Activated CD4-positive, alpha-beta memory T cell treated with anti-CD3 and anti-CD28 coated beads, Interleukin-2, amount 10 ng/mL, durations not matched to agents 7 days and 5 days (primary cell): ENCODE data around the gene MAPK1. TPM values are rescaled to one million over a fixed set of nuclear protein-coding genes. Genes with fewer than 3 reads are reported as not detected.
A peak's percentile ranks its signal among the peaks of the same experiment; 100 is the strongest.
"Not testable (repeated sequence)": the region's sequence is repeated elsewhere in the genome, so short reads cannot be mapped to it uniquely, and the experiment has no call there.

ENCODE experiments used
- CTCF ChIA-PET: fragments of 350-600 bp; sonication (Branson Sonifier 250); formaldehyde crosslinking; loops from one replicate; lab custom pipeline; 2021; ENCODE audit warnings: antibody characterized with exemption, inconsistent platforms; lab: Charles Lee
- POLR2A ChIA-PET: fragments of 350-600 bp; sonication (Branson Sonifier 250); formaldehyde crosslinking; loops from one replicate; lab custom pipeline; 2021; ENCODE audit warnings: antibody characterized with exemption; lab: Charles Lee
- DNase-seq: peaks from one replicate; pipeline ENCODE4 v3.0.0-alpha.2; 2020
- H3K27ac Mint-ChIP-seq: one replicate; pipeline ENCODE4 v1.8.0; 2021; ENCODE audit warnings: mild to moderate bottlenecking, mixed read lengths
- H3K27me3 Mint-ChIP-seq: one replicate; pipeline ENCODE4 v1.8.0; 2021; ENCODE audit warnings: mixed read lengths
- H3K36me3 Mint-ChIP-seq: one replicate; pipeline ENCODE4 v1.8.0; 2021; ENCODE audit warnings: low read depth, mixed read lengths
- H3K4me1 Mint-ChIP-seq: one replicate; pipeline ENCODE4 v1.8.0; 2021; ENCODE audit warnings: mixed read lengths
- H3K4me3 Mint-ChIP-seq: one replicate; pipeline ENCODE4 v1.8.0; 2021; ENCODE audit warnings: mild to moderate bottlenecking, mixed read lengths
- H3K9me3 Mint-ChIP-seq: one replicate; pipeline ENCODE4 v1.8.0; 2021; ENCODE audit warnings: mixed read lengths
- total RNA-seq, 2 experiments: library from RNA; stranded (reverse); gene quantifications; one replicate each; pipeline ENCODE4 v1.2.3, GENCODE V29; 2021

The MAPK1 gene
- total RNA-seq, result 10 to 100 TPM; 97.6 to 99.5 TPM

DNA sequence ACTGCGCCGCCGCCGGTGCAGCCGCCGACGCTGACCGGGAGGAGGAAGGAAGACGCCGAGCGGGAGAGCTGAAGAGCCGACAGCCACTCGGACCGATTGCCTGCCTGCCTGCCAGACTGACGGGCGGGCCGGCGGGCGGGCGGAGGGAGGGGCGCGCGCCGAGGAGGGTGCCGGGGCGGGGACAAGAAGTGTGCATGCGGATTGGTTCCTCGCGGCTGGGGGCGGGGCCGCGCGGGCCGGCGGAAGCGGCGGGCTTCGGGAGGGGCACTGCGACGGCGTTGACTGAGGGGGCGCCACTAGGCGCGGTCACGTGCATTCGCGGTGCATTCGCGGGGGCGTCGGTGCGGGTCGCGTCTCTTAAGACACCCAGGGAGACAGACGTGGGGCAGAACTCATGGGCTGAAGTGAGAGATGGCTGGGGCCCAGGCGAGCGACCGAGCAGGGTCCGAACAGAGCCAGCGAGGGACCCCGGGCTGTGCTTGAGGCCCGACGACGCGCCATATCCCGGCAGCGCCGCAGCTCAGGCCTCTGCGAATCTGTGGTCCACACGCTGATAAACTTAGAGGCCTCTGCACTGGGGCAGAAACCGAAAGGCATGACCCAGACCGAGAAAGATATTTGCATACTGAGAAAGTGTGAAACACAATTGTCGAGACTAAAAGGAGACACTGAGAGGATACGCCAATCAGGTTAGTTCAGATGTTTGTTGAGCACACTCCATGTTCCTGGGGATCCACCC, at the start of gene MAPK1:
MAPK1 (minus strand) TSS at position 118 of the 739 bp plus-strand sequence. CDS start 205 bp downstream, outside the sequence.
- DNase-seq, result peak; percentile 93
- CTCF ChIA-PET, result interaction anchor here (0.7 to 1.0 kb wide), 3 partner anchors 10 to 155 kb away, joined by 3 to 5 read pairs (median 3); no protein-coding TSS in a partner anchor
- H3K36me3 Mint-ChIP-seq, result peaks cover 23% of the 10 kb centered on the region
- peaks cover 37% of the 10 kb centered on the region for H3K4me1 Mint-ChIP-seq
- H3K4me3 Mint-ChIP-seq, result peak within 1 kb of the TSS; percentile 88
- POLR2A ChIA-PET, result interaction anchor here (0.6 to 1.8 kb wide), 7 partner anchors 9 to 210 kb away, joined by 3 to 14 read pairs (median 4); no protein-coding TSS in a partner anchor
- no peaks in the 10 kb centered on the region for H3K9me3 Mint-ChIP-seq
- H3K27ac Mint-ChIP-seq, result peak within 1 kb of the TSS; percentile 86
- H3K27me3 Mint-ChIP-seq, result peaks cover 12% of the 10 kb centered on the region

DNA sequence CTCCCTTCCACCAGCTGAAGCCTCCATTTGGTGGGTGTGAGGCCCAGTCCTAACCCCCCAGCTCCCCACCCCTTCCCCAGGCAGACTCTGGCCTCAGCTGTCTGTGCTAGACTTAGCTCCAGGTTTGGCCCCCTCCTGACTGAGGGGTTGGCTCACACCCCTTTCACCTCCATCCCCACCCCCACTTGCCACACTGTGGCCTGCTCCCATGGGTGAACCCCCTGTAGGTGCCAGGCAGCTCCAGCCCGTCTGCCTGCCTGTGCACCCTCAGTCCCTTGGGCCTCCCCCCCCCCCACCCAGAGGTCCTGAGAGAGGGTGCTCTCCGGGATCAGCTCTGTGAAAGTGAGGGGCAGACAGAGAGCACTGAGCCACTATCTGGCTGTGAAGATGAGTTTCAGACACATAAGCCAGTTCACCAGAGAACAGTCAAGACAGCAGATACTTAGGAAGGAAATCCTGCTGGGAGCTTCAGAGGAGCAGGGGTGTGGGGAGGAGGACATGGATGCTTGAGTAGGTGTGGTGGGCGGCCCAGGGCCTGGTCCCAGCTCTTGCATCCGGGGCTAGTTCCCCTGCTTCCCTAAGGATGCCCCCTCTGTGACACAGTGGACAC, 49.0 kb upstream of the MAPK1 start:
- ChIA-PET CTCF (interaction anchor here (1.0 to 1.4 kb wide), 3 partner anchors 10 to 22 kb away, joined by 3 to 5 read pairs (median 4); no protein-coding TSS in a partner anchor), POLR2A (no interaction called here)
- H3K4me1 Mint-ChIP-seq, result no peaks in the 10 kb centered on the region
- no peaks in the 10 kb centered on the region for H3K36me3 Mint-ChIP-seq
- H3K27me3 Mint-ChIP-seq, result no peaks in the 10 kb centered on the region
- no peak for DNase-seq
- no peaks in the 10 kb centered on the region for H3K9me3 Mint-ChIP-seq
- H3K27ac Mint-ChIP-seq, result no peak overlapping the region
- no peak overlapping the region for H3K4me3 Mint-ChIP-seq

DNA sequence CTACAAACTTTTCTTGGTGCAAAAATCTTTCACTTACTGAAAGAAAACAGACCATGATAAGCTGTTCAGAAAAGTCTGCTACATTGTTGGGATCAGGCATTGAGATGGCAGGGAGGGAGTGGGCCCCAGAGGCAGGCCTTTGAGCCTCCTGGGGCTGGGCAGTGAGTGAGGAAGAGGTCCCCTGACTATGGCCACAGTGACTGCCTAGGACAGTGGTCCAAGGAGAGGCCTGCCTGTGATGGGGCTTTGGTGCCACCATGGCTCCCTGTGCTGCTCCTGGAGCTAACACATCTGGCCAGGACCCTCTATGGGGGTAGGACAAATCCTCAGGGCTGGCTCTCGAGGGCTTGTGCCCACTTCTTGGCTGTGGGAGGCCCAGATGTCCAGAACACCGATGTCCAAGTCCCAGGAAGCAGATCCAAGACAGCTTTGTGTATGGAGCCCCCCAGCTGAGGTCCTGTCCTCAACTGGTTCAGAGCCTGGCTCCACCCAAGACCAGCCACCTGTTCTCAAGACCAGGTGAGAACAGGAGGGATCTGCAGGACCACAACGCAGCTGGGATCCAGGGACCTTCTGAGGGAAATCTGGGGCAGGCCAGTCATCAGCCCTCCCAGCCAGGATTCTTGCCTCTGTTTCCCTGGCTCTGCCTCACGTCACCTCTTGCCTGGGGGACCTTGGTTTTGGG, 48.3 kb upstream of the MAPK1 start:
- no peak overlapping the region for H3K27ac Mint-ChIP-seq
- DNase-seq, result no peak
- H3K4me3 Mint-ChIP-seq, result no peak overlapping the region
- no peaks in the 10 kb centered on the region for H3K27me3 Mint-ChIP-seq
- no peaks in the 10 kb centered on the region for H3K9me3 Mint-ChIP-seq
- no peaks in the 10 kb centered on the region for H3K36me3 Mint-ChIP-seq
- H3K4me1 Mint-ChIP-seq, result no peaks in the 10 kb centered on the region
- ChIA-PET CTCF (interaction anchor here (1.4 kb wide), 2 partner anchors 20 to 22 kb away, joined by 4 to 5 read pairs; no protein-coding TSS in a partner anchor), POLR2A (no interaction called here)

DNA sequence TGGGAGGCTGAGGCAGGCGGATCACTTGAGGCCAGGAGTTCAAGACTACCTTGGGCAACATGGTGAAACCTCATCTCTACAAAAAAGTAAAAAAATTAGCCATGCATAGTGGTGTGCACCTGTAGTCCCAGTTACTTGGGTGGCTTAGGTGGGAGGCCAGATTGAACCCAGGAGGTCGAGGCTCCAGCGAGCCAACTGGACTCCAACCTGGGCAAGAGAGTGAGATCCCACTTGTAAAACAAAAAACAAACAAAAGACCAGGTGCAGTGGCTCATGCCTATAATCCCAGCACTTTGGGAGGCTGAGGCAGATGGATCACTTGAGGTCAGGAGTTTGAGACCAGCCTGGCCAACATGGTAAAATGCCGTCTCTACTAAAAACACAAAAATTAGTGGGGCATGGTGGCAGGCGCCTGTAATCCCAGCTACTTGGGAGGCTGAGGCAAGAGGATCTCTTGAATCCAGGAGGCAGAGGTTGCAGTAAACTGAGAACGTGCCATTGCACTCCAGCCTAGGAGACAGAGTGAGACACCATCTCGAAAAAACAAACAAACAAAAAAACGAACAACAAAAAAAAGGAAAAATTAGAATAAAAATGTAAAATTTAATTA, 46.7 kb upstream of the MAPK1 start:
- CTCF ChIA-PET, result not testable (repeated sequence)

DNA sequence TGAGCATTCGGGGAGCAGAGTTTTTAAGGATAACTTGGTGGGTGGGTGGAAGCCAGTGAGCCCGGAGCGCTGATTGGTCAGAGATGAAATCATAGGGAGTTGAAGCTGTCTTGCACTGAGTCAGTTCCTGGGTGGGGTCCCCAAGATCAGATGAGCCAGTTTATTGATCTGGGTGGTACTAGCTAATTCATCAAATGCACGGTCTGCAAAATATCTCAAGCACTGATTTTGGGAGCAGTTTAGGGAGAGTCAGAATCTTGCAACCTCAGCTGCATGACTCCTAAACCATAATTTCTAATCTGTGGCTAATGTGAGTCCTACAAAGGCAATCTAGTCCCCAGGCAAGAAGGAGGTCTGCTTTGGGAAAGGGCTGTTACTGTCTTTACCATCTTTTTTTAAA, 42.9 kb upstream of the MAPK1 start:
- H3K27ac Mint-ChIP-seq, H3K9me3 Mint-ChIP-seq, H3K4me3 Mint-ChIP-seq, H3K27me3 Mint-ChIP-seq, DNase-seq, H3K4me1 Mint-ChIP-seq, POLR2A ChIA-PET, CTCF ChIA-PET, H3K36me3 Mint-ChIP-seq: not testable (repeated sequence)

More for the DNA sequence above, 46.7 kb upstream of the MAPK1 start:
- H3K27ac Mint-ChIP-seq, H3K4me3 Mint-ChIP-seq, POLR2A ChIA-PET, H3K9me3 Mint-ChIP-seq, DNase-seq, H3K36me3 Mint-ChIP-seq, H3K27me3 Mint-ChIP-seq, H3K4me1 Mint-ChIP-seq: not testable (repeated sequence)

DNA sequence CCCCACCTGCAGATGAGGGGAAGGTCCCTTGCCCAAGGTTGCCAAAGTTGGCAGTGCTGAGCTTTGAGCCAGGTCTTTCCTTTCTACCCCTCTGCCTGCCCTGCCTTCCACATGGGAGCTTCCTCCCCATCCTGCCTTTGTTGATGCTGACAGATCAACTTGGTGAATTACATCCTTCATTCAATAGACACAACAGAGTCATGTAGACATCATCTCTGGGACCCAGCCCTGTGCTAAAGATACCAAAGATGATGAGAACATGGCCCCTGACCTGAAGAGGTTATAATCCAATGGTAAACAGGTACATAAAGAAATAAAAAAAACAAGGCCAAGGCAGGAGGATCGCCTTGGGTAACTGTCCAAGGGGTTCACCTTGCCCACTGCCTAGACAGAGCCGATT, 42.4 kb upstream of the MAPK1 start:
- DNase-seq, result no peak
- Mint-ChIP-seq H3K4me1 (peaks cover 5% of the 10 kb centered on the region), H3K36me3 (no peaks in the 10 kb centered on the region), H3K9me3 (no peaks in the 10 kb centered on the region), H3K27me3 (peaks cover 6% of the 10 kb centered on the region), H3K27ac (no peak overlapping the region), H3K4me3 (no peak overlapping the region)
- ChIA-PET POLR2A (no interaction called here), CTCF (no interaction called here)

DNA sequence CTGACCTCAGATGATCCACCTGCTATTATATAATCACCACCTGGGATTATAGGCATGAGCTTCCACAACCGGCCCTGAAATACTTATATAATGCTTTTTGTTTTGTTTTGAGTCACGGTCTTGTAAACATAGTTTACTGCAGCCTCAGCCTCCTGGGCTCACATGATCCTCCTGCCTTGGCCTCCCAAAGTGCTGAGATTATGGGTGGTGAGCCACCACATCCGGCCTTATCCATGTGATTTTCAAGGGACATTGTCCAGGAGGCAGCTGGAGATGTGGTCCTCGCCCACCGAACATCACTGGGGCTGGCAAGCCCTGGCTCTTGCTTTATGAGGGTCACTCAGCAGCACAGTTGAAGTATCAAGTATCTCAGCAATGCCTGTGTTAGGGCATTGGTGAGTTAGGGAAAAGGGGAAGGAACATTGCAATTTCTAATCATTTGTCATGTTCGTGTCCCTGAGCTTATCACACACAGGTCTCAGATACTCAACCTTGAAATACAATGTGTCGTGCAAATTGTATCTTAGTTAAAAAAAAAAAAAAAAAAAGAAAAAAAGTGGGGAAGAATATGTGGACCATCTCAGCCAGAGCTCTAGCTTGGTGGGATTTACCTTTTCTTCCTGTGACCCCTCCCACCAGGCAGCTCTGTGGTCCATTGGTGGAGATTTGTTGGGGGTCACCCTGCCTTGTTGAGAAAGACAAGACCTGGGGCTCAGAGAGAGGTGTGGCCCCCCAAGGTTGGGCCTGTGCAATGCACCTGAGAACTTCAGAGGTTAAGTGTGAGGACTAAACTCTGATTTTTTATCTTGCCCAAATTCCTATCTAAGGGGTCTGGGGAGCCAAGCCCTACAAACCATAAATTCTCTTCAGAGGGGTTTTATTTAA, 40.4 kb upstream of the MAPK1 start:
- no peaks in the 10 kb centered on the region for H3K36me3 Mint-ChIP-seq
- H3K9me3 Mint-ChIP-seq, result no peaks in the 10 kb centered on the region
- H3K27ac Mint-ChIP-seq, result no peak overlapping the region
- DNase-seq, result no peak
- CTCF ChIA-PET, result no interaction called here
- POLR2A ChIA-PET, result no interaction called here
- H3K4me1 Mint-ChIP-seq, result peaks cover 5% of the 10 kb centered on the region
- no peak overlapping the region for H3K4me3 Mint-ChIP-seq
- H3K27me3 Mint-ChIP-seq, result peaks cover 6% of the 10 kb centered on the region

DNA sequence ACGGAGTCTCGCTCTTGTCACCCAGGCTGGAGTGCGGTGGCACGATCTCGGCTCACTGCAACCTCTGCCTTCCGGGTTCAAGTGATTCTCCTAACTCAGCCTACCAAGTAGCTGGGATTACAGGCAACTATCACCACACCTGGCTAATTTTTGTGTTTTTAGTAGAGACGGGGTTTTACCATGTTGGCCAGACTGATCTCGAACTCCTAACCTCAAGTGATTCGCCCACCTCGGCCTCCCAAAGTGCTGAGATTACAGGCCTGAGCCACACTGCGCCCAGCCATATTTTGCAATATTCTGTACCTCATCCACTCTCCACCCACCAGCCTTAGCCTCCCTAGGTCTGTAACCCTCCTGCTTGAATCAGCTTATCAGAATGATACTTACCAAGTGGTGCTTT, 37.8 kb upstream of the MAPK1 start:
- H3K36me3 Mint-ChIP-seq, POLR2A ChIA-PET, H3K4me3 Mint-ChIP-seq, H3K4me1 Mint-ChIP-seq, H3K9me3 Mint-ChIP-seq, DNase-seq, H3K27ac Mint-ChIP-seq: not testable (repeated sequence)
- CTCF ChIA-PET, result interaction anchor here (0.7 kb wide), 1 partner anchor 205 kb away, joined by 4 read pairs; no protein-coding TSS in a partner anchor
- H3K27me3 Mint-ChIP-seq, result peaks cover 11% of the 10 kb centered on the region

DNA sequence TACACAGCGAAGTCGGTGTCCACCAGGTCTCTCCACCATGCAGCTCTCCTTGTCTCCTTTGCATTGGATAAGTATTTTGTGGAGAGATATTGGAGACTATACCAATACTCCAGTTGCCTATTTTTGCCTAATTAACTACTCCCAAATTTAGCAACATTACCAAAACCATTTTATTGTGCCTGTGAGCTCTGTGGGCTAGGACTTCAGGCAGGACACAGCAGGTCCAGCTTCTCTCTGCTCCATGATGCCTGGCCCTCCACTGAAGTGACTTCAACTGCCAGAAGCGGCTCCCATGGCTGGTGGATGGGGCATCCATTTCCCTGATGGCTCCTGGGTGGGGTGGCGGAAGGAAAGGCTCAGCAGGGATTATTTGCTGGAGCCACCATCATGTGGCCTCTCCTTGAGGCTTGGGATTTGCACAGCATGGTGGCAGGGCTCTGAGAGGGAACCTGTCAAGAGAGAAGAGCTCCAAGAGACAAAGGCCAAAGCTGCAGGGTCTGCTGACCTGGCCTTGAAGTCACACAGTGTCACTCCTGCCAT, 36.9 kb upstream of the MAPK1 start:
- Mint-ChIP-seq H3K4me1 (no peaks in the 10 kb centered on the region), H3K27ac (no peak overlapping the region)
- CTCF ChIA-PET, result no interaction called here

DNA sequence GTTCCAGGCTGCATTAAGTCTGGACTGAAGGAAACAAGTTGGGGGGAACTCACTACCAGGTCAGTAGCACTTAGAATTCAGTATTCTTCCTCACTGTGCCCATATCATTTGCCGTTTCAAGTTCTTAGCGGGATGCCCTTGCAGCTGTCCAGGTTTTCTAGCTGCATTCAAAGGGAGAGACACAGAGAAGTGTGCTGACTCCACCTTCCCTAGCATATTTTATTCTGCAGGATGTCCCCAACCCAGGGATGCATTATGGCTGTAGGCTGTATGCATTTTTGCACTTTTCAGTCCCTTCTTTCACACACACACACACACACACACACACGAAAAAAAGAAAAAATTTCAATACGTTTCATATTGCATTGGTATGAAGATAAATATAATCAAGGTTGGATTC, 35.8 kb upstream of the MAPK1 start:
- DNase-seq, result no peak
- ChIA-PET CTCF (no interaction called here), POLR2A (no interaction called here)
- no peaks in the 10 kb centered on the region for H3K36me3 Mint-ChIP-seq
- no peaks in the 10 kb centered on the region for H3K9me3 Mint-ChIP-seq
- no peaks in the 10 kb centered on the region for H3K4me1 Mint-ChIP-seq
- H3K27me3 Mint-ChIP-seq, result peaks cover 10% of the 10 kb centered on the region
- H3K27ac Mint-ChIP-seq, result no peak overlapping the region
- no peak overlapping the region for H3K4me3 Mint-ChIP-seq

More for the DNA sequence above, 36.9 kb upstream of the MAPK1 start:
- POLR2A ChIA-PET, result no interaction called here
- H3K9me3 Mint-ChIP-seq, result no peaks in the 10 kb centered on the region
- no peak for DNase-seq
- no peaks in the 10 kb centered on the region for H3K36me3 Mint-ChIP-seq
- no peak overlapping the region for H3K4me3 Mint-ChIP-seq
- peaks cover 7% of the 10 kb centered on the region for H3K27me3 Mint-ChIP-seq

DNA sequence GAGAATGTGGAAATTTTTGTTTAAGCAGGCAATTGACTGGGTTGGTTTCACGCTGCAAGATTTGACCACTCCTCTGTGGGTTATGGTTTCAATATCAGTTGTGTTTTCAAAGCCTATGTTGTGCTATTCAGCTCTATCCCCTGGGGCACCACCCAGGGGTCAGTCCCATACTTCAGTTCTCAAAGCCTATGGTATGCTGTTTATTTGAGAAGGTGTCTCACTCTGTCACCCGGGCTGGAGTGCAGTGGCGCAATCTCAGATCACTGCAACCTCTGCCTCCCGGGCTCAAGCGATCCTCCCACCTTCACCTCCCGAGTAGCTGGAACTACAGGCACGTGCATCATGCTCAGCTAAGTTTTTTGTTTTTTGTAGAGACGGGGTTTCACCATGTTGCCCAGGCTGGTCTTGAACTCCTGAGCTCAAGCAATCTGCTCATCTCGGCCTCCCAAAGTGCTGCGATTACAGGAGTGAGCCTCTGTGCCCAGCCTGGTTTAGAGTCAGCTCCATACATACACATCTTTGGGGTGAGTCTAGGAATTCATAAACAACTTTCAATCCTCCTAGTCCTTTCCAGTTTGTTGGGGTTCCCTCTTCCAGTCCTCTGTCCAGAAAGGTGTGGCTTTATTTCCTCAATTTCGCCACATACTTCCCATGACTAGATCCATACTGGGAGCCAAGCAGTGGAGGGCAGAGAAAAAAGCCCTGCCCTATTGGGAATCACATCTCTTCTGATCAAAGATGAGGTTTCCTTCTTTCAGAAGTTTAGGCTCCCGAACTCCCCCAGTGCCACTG, 35.0 kb upstream of the MAPK1 start:
- H3K9me3 Mint-ChIP-seq, result no peaks in the 10 kb centered on the region
- H3K4me1 Mint-ChIP-seq, result no peaks in the 10 kb centered on the region
- ChIA-PET CTCF (no interaction called here), POLR2A (no interaction called here)
- H3K36me3 Mint-ChIP-seq, result no peaks in the 10 kb centered on the region
- H3K27me3 Mint-ChIP-seq, result peaks cover 12% of the 10 kb centered on the region
- no peak for DNase-seq
- no peak overlapping the region for H3K4me3 Mint-ChIP-seq
- H3K27ac Mint-ChIP-seq, result no peak overlapping the region
